HuH-7 (cell line): ENCODE measurements around the gene GPR17.

Source experiments
- DNase-seq: peaks from one replicate; pipeline ENCODE4 v3.0.0; 2011; ENCODE audit warnings: low spot score

Gene GPR17

GRCh38 chr2:127671557-127672302, 25.8 kb downstream of the GPR17 start:
- no peak for DNase-seq

DNA sequence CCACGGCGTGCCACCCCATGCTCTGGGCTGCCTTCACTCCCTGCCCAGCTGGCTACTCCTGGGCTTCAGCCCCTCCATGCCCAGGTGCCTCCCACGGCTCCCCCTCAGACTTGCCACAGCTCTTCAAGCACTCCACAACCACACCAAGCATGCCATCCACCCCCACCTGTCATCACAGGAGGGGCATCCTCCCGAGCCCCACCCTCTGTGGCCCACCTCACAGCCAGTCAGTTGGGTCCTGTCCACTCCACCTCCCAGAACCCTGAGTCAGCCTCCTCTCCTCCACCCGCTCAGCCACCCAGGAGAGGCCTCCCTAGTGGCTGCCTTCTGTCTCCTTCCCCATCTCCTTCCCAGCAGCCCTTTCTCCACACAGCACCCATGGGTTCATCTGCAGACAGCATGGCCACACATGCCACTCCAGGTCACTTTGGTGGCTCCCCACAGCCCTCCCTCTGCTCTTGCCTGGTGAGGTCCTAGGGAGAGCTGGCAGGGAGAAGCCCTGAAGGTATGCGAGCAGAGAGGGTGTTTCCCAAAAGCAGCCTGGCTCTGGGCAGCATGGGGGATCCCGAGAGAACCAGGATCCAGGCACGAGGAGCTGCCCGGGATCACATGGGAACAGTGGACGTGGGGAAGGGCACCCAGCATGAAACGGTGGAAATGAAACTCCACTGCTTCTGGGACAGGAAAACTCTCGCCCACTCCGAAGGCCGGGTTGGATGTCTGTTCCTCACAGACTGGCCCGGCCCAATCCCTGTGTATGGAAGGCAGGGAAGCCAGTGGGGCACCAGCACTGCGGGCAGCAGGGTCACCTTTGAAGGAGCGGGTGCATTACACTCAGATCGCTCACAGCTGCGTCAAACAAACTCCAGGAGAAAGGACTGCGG, 26.6 kb downstream of the GPR17 start:
- no peak for DNase-seq

DNA sequence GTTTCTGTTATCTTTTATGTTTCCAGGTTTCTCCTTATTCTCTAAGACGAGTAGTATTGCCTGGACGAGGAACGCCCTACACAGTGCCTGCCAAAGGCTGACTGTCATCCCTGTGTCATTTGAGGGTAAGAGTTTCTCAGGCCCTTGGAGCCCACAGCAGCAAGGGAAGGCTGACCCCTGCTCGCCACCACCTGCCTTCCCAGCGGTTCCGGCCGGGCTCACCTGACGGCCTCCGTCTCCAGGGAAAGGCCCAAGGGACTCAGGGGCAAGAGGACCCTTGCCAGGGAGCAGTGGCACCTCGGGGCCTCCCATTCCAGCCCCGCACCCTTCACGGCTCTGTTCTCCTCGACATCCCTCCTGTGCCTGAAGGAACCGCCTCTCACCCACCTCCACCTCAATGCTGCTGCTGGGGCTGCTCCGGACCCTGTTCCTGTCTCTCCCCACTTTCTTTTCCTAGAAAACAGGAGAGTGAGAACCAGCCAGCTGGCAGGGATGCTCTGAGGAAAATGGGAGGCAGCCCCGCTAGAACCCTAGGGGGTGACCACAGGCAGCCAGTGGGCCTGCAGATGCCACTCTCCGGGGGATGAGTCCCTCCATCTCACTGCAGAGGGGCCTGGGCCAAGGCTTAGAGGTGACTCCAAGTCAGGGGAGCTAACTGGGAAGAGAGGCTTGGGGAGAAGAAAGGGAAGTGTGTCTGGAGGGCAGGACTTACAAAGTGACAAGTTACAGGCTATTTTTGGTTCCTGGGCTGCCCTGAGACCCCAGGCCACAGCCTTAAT, 27.5 kb downstream of the GPR17 start:
- DNase-seq, result no peak

DNA sequence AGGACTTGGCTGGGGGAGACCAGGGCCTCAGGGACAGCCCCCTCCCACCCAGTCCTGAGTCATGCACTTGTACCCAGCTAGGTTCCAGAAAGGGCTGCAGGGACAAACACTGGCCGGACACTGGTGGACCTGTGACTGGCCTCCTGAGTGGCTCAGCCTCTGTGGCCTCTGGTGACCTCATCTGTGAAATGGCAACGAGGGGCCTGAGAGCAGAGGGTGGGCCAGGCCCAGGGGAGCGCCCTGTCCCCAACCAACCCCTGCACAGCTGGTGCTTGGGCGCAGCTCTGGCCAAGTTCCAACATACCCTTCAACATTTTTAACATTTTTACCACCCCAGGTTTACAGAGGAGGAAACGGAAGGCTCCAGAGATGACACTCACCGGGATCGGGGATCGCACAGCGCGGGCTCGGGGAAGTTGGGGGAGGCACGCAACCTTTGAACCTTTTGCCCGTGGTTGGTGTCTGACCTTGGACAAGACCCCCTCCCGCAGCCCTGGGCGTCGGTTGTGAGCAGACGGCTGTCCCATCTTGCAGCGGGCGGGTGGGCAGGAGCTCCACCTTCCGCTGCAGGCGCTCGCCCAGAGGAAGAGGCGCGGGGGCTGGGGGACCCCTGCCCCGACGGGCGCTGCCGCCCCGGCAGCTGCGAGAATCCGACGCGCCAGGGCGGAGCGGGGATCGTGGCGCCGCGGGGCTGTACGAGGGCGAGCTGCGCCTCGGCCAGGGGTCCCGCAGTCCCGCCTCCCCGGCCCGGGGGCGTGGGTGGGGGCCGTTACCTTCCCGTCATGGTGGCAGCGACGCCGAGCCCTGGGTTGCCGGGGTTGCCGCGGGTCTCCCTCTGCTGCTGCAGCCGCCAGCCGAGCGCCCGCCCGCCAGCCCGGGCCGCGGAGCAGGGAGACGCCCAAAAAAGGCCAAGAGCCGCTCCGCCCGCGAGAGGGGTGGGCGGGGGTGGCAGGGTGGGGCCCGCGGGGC, 28.6 kb downstream of the GPR17 start:
- peak; percentile 63 for DNase-seq

DNA sequence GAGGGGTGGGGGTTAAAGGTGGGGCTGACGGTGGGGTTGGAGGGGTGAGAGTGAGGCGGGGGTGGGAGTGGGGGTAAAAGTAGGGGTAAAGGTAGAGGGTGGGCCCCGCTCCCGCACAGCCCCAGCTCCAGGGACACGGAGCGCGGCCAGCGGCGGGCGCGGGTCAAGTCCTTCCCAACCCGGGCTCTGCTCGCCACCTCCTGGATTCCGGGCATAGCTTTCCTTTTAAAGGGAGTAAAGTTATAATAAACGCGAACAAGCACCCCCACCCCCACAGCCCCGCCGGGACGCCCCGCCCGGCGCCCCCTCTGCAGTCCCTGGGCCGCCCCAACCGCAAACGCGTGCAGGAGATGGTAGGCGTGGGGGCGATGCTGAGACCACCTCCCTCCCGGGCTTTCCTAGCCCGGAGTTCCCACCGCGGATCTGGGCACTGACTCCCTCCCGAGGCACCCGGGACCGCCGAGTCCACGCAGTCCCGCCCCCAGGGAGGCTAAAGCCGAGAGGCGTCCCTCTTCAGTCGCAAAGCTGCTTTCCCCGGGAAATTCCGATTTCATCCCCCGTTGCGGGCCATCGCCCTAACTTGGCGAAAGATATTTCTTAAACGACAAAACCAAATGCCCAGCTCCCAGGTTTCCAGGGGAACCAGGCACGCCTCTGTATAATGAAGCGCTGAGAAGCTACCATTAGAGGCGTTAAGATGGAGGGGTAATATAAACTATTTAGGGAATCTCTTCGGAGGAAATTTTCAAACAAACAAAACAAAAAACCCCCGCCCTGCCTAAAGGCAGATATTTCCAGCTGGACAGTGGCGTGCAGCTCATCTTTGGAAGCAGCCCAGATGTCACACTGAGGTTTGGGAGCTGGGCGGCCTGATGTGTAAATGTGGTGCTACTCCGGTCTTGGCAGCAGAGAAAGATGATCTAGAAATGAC, 29.6 kb downstream of the GPR17 start, which contains the start of gene LIMS2:
Gene LIMS2, minus strand, starts transcription at position 200 of the 931 bp plus-strand sequence. CDS start 506 bp downstream, outside the sequence.
- DNase-seq, result peak; percentile 70

GRCh38 chr2:127676906-127677305, 31.0 kb downstream of the GPR17 start:
- DNase-seq, result no peak

- DNase-seq, result no peak
Measured at GRCh38 chr2:127678531-127678930, 32.6 kb downstream of the GPR17 start.

DNA sequence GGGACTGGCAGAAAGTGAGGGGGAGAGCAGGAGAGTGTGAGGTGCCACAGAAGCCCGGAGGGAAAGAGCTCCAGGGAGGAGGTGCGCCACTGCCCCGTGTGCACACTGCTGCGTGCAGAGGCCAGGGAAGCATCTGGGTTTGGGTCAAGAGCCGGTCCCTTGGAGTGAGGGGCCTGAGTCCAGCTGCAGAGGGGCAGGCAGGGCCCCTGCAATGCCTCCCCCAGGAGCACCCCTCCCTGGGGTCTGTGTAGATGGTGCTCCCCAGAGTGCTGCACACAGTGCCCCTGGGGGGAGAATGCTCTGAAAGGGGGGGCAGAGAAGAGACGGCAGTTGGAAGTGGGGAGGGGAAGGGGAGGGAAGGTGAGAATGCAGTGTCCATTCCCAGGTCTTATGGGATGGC, 33.0 kb downstream of the GPR17 start:
- no peak for DNase-seq

- no peak for DNase-seq
Measured at GRCh38 chr2:127679680-127680361, 33.9 kb downstream of the GPR17 start.

GRCh38 chr2:127680706-127681287, 34.8 kb downstream of the GPR17 start:
- DNase-seq, result no peak

DNA sequence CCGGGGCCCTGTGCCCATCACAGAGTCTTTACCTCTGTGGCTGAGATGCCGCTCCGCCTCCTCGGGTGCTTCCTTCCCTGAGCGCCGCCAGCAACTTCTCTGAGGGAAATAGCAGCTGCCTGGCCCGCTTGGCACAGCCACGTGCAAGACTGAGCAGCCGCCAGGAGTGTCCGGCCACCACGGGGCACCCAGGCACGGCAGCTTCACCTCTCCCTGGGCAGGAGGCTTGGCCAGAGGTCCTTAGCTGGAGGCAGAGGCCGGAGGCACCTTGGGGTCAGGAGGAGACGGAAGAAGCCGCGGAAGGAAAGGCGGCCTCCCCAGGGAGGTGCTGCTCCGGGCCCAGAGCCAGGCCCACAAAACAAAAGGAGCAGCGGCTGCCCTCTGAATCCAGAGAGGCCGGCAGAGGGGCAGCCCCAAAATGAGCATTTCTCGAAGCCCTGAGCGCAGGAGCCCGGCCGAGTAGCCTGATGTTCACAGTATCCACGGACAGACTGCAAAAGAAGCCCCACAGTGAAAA, 35.4 kb downstream of the GPR17 start:
- DNase-seq, result no peak

- DNase-seq, result no peak
Measured at GRCh38 chr2:127681976-127682857, 36.3 kb downstream of the GPR17 start.

DNA sequence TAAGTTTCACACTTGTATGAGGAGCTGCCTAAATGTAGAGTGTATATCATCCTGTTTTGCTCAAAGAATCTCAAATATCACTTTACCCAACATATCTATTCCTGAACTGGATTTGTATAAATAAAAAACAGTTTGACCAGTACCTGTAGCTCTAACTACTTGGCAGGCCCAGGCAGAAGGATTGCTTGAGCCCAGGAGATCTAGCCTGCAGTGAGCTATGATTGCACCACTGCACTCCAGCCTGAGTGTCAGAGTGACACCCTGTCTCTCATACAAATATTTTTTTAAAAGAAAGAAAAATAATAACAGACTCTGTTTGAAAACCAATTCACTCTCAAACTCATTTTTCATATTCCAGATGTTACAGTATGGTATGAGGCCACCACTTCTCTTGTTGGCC, 37.1 kb downstream of the GPR17 start:
- no peak for DNase-seq

GRCh38 chr2:127683757-127684156, 37.8 kb downstream of the GPR17 start:
- DNase-seq, result no peak

DNA sequence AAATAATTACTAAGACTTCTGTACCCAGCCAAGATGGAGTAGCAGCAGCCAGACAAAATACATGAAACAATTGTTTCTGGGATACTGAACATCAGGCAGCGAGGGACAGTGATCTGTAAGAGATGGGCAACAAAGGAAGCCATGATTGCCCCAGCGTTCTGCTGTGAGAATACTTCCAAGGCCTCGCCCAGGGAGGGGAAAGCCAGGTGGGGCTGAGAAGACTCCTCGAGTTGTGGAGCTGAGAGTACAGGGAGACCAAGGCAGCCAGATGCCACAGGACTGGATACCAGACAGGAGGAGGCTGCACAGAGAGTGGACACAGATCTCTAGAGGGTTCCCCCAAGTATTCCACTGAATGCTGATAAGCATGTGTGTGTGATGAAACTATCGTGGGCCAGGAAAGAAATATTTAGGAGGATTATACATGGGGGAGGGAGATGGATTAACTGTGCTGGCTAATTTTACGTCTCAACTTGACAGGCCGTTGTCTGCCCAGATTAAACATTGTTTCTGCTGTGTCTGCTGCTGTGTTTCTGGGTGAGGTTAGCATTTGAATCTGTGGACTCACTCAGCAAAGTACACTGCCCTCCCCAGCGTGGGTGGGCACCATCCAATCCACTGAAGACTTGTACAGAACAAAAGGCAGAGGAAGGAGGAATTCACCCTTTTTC, 39.6 kb downstream of the GPR17 start:
- no peak for DNase-seq

DNA sequence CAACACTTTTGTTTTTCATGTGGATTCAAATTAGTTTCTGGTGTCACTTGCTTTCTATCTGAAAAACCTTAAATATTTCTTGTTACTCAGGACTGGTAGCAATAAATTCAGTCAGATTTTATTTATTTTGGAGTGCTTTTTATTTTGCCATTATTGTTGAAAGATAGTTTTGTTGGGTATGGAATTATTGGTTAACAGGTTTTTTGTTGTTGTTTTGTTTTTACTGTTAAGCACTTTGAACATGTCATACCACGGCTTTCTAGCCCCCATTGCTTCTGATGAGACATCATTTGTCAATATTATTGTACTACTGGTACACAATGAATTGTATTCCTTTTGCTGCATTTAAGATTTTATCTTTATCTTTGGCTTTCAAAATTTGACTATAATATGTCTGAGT, 42.5 kb downstream of the GPR17 start:
- no peak for DNase-seq

- no peak for DNase-seq
Measured at GRCh38 chr2:127690696-127691095, 44.7 kb downstream of the GPR17 start.
